ENCODE data around the gene C1orf116.

Gene C1orf116

DNA sequence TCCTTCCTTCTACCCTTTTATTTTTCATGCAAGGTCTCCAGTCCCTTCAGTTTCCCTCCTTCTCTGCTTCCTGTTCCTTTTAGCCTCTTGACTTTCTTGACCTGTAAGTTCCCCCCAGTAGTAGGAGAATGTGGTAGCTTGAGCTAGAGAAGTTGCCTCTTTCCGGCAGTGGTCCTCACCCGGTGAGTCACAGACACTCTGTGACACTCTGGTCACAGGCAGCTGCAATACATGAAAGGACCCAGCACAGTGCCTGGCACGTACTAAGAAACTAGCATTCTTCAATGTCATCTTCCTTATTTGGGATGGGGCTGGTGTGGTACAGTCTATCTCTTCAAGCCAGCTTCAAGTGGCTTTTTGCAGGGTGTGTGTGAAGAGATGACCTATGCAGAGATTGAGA lies 36.5 kb upstream of the C1orf116 start:
- Mint-ChIP-seq H3K4me3 (no peak overlapping the region), H3K27me3 (no peaks in the 10 kb centered on the region), H3K27ac (no peak overlapping the region), H3K36me3 (ENCODE audit: low read depth) (peaks cover 18% of the 10 kb centered on the region), H3K9me3 (no peaks in the 10 kb centered on the region), H3K4me1 (ENCODE audit: low read depth) (peaks cover 31% of the 10 kb centered on the region)

DNA sequence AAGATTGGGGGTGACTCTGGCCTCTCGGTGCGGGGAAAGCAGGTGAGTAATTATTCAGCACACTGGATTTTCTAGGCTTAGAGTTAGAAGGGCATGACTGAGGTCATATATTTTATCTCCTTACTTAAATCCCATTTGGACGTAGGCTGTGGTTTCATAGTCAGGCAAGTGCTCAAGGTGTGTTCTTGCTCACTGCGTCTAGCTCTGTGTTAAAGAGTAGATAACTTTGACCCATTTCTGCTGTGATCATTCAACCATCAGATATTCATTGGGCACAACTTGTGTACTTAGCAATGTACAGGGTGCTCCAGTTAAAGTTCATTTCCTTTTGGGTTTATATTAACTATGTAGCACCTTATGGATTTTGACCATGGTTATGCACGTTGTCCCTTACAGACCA lies 35.1 kb upstream of the C1orf116 start:
- Mint-ChIP-seq H3K4me1 (ENCODE audit: low read depth) (peaks cover 31% of the 10 kb centered on the region), H3K9me3 (no peaks in the 10 kb centered on the region), H3K27ac (no peak overlapping the region), H3K36me3 (ENCODE audit: low read depth) (peaks cover 24% of the 10 kb centered on the region), H3K4me3 (no peak overlapping the region), H3K27me3 (no peaks in the 10 kb centered on the region)

DNA sequence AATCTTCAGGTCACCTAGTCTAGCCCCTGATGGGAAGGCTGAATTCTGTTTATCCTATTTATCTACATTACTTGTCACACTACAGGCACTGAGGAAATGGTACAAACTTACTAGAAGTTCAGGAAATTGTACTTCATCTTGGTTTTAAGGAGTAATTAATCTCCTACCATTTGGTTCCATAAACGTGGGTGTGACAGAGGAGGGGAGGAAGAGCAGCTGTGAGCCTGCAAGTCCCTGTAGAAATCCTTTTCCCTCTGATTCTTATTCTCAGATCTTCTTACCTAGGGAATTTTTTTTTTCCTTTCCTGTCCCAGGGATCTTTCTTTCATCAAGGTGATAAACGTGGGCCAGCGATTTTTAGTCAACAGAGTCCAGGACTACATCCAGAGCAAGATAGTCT lies 34.6 kb upstream of the C1orf116 start:
- Mint-ChIP-seq H3K27ac (no peak overlapping the region), H3K4me1 (ENCODE audit: low read depth) (peaks cover 31% of the 10 kb centered on the region), H3K36me3 (ENCODE audit: low read depth) (peaks cover 28% of the 10 kb centered on the region), H3K4me3 (no peak overlapping the region), H3K27me3 (no peaks in the 10 kb centered on the region), H3K9me3 (no peaks in the 10 kb centered on the region)

DNA sequence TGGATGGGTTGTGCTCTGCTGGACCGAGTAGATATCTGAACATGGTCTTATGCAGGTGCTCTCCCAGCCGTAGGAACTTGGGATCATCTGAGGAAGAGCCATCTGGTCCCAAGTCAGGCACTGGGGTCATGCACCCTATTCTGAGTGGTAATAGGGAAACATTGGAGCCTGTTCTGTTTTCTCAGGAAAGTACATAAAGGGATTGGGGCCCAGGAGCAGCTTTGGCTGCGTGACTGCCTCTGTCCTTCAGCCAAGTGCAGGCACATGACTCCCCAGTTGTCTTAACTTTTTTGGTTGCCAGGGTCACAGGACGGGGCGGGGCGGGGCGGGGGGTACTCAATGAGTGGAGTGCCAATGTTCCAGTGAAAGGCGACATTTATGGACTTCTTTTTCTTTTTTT lies 32.0 kb upstream of the C1orf116 start:
- H3K36me3 Mint-ChIP-seq (ENCODE audit: low read depth): peaks cover 25% of the 10 kb centered on the region
- no peak overlapping the region for H3K27ac Mint-ChIP-seq
- H3K27me3 Mint-ChIP-seq: no peaks in the 10 kb centered on the region
- no peak overlapping the region for H3K4me3 Mint-ChIP-seq
- H3K9me3 Mint-ChIP-seq: no peaks in the 10 kb centered on the region
- H3K4me1 Mint-ChIP-seq (ENCODE audit: low read depth): peaks cover 8% of the 10 kb centered on the region

DNA sequence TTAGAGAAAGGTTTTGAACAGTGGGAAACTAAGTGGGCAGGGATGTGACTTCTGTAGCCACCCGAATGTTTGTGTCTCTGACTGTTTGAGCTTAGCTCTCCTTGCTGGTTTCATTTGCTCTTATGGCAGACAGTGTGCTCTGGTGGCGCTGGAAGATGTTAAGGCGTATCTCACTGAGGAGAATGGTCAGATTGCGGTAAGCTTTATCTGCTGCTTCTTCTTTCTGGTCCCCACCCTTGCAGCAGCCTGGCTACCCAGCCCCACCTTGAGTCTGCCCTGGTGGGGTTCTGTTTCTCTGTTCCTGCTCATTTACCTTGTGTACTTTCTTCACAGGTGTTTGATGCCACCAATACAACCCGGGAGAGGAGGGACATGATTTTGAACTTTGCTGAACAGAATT lies 30.5 kb upstream of the C1orf116 start:
- peaks cover 16% of the 10 kb centered on the region for H3K36me3 Mint-ChIP-seq (ENCODE audit: low read depth)
- H3K27ac Mint-ChIP-seq: no peak overlapping the region
- H3K9me3 Mint-ChIP-seq: no peaks in the 10 kb centered on the region
- H3K4me1 Mint-ChIP-seq (ENCODE audit: low read depth): no peaks in the 10 kb centered on the region
- H3K27me3 Mint-ChIP-seq: no peaks in the 10 kb centered on the region
- no peak overlapping the region for H3K4me3 Mint-ChIP-seq

DNA sequence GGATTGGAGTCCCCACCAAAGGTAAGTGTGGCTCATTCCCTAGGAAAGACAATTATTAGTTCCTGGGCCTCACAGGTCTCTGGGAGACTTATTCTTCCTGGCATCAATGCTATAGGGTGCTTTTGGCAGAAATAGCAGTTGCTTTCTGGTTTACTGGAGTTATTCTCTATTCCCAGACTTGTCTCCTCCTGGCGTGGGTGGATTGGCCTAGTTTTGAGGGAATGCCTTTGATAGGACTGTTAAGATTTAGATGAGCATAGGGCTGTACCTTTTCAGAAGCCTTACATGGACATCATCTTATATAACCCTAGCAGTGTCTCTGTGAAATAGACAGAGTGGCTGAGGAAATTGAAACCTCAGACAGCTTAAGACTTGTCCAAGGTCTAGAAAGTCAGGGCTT lies 29.5 kb upstream of the C1orf116 start:
- Mint-ChIP-seq H3K9me3 (no peaks in the 10 kb centered on the region), H3K4me1 (ENCODE audit: low read depth) (no peaks in the 10 kb centered on the region), H3K27ac (no peak overlapping the region), H3K27me3 (no peaks in the 10 kb centered on the region), H3K4me3 (no peak overlapping the region), H3K36me3 (ENCODE audit: low read depth) (peaks cover 11% of the 10 kb centered on the region)

DNA sequence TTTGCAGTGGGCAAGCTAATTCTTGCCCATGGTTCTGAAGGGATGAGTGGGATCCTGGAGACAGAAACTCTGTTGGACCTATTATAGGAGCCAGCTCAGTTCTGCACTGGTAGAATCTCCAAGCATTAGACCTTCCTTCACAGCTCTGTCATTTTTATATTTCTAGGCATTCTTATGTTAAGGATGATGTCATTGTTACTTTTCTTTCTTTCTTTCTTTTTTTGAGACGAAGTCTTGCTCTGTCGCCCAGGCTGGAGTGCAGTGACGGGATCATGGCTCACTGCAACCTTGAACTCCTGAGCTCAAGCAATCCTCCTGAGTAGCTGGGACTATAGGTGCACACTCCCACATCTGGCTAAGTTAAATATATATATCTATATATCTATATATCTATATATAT lies 28.0 kb upstream of the C1orf116 start:
- Mint-ChIP-seq H3K4me3 (no peak overlapping the region), H3K36me3 (ENCODE audit: low read depth) (peaks cover 10% of the 10 kb centered on the region), H3K27me3 (no peaks in the 10 kb centered on the region), H3K4me1 (ENCODE audit: low read depth) (no peaks in the 10 kb centered on the region), H3K27ac (no peak overlapping the region), H3K9me3 (no peaks in the 10 kb centered on the region)

DNA sequence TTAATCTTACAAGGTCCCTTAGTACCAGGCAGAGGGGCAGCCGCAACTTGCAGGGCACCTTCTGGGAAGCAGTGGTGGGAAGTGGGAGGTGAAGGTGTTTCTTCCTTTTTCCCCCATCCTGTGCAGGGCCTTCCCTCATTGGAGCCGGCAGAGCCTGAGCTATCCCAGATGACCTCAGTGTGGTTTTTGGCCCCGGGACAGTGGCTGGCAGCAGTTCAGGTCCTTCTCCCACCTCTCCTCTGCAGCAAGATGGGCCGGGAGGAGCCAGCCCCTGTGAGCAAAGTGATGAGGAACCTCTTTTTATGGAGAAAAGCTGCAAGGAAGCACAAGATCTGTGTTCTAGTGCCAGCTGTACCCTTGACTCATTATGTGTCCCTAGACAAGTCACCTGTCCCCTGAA lies 27.3 kb upstream of the C1orf116 start:
- Mint-ChIP-seq H3K27ac (no peak overlapping the region), H3K4me3 (no peak overlapping the region), H3K4me1 (ENCODE audit: low read depth) (peaks cover 1% of the 10 kb centered on the region), H3K27me3 (no peaks in the 10 kb centered on the region), H3K9me3 (no peaks in the 10 kb centered on the region), H3K36me3 (ENCODE audit: low read depth) (peaks cover 10% of the 10 kb centered on the region)

DNA sequence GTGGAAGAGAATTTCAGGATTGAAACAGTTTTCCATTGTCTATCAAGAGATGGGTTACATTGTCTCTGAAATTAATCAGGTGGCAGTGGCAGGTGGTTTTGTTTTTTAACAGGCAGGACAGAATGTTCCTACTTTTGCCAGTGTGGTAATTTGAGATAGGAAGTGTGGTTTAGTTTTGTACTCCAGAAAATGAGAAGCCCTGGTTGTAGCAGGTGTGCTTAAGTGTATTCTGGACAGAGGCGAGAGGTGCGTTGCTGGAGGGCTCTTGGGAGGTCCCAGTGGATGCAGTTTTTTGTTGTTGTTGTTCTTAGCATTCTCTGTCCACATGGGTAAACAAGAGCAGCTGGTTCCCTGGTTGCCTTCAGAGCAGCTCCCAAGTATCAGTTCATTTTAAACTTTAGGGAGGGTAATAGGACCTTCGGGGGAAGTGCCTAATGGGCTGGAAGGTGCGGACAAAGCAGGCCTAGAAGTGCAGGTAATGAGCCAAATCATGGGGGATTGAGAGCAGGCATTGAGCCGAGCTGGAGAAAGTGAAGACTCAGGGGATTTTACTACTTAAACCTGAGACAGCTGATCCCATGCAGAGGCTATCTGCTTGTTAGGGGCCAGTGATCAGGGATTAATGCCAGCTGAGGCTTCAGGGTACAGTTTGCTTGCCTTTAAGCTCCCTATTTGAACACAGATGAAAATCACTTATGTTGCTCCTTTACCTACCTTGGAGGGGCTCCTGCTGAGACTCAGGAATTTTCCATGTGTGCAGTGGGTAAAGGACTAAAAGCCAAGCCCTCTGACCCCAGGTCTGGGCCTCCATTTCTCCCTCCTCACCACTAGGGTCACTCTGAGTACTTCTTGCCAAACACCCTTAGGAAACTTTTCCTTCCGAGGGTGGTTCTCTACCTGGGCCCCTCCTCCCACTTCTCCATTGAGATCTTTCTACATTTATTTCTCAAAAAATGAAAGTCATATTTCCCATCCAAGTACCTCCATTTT lies 26.6 kb upstream of the C1orf116 start:
- no peak overlapping the region for H3K27ac Mint-ChIP-seq
- no peak overlapping the region for H3K4me3 Mint-ChIP-seq
- H3K4me1 Mint-ChIP-seq (ENCODE audit: low read depth): peaks cover 8% of the 10 kb centered on the region
- H3K9me3 Mint-ChIP-seq: no peaks in the 10 kb centered on the region
- peaks cover 10% of the 10 kb centered on the region for H3K36me3 Mint-ChIP-seq (ENCODE audit: low read depth)
- H3K27me3 Mint-ChIP-seq: no peaks in the 10 kb centered on the region

DNA sequence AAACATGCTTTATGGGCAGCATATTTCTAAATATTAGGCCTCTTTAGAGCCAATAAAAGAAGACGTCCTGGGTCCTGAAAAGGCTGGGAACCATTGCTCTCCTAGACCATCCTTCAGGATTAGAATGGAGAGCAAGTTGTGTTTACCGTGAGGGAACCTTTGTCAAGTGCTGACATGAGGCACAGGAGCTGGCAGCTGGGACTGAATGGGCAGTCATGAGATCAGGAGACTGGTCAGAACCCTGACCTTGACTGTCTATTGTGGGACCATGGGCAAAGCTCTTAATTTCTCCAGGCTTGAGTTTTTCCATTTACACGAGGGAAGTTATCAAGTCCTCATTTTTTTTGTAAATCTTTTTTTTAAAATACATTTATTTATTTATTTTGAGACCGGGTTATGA lies 25.7 kb upstream of the C1orf116 start:
- Mint-ChIP-seq H3K27me3 (no peaks in the 10 kb centered on the region), H3K27ac (no peak overlapping the region), H3K4me1 (ENCODE audit: low read depth) (peaks cover 15% of the 10 kb centered on the region), H3K4me3 (no peak overlapping the region), H3K36me3 (ENCODE audit: low read depth) (peaks cover 7% of the 10 kb centered on the region), H3K9me3 (no peaks in the 10 kb centered on the region)

DNA sequence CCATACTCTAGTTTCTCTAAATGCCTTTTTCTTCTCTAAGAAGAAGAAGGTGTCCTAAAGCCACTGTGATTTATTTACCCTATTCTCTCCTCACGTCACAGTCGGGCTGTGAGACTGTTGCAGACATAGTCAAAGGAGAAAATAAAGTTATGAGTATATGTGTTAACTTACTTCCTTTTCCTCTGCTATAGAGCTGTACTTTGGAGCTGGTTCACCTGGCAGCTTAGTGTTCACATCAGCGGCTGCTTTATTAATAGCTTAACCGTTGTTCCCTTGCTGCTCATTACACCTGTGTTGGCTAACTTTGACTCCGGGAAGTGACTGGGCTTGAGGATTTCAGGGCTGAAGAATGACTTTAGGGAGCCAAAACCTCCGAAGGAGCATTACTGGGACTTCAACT lies 24.1 kb upstream of the C1orf116 start:
- Mint-ChIP-seq H3K4me1 (ENCODE audit: low read depth) (peaks cover 31% of the 10 kb centered on the region), H3K9me3 (no peaks in the 10 kb centered on the region), H3K4me3 (no peak overlapping the region), H3K36me3 (ENCODE audit: low read depth) (no peaks in the 10 kb centered on the region), H3K27ac (no peak overlapping the region), H3K27me3 (no peaks in the 10 kb centered on the region)

DNA sequence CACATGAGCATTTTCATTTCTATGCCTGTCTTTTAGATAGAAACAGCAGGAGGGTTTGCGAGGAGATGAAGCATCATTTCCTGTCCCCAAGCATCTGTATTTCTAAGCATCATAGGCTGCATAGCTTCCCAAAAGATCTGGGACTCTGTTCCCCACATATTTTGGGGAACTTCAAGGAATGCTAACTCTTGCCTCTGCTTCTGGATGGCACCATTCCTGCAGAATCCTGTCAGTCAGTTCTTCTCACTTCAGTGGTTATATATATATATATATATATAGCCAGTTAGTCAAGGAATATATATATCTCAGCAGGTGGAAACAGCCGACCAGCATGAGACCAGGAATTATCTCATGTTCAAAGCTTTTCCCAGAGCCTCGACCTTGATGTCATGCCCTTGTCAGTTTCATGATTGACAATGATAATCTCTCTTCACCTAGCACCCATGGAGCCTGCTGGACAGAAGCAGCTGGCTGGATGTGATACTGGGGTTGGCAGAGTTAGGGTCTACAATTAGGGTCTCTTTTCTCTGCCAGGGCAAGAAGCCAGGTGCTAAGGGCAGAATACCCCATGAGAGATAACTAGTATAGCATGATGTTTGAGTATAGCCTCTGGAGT lies 22.9 kb upstream of the C1orf116 start:
- Mint-ChIP-seq H3K27ac (no peak overlapping the region), H3K4me3 (no peak overlapping the region), H3K9me3 (no peaks in the 10 kb centered on the region), H3K4me1 (ENCODE audit: low read depth) (peaks cover 39% of the 10 kb centered on the region), H3K27me3 (no peaks in the 10 kb centered on the region), H3K36me3 (ENCODE audit: low read depth) (no peaks in the 10 kb centered on the region)

DNA sequence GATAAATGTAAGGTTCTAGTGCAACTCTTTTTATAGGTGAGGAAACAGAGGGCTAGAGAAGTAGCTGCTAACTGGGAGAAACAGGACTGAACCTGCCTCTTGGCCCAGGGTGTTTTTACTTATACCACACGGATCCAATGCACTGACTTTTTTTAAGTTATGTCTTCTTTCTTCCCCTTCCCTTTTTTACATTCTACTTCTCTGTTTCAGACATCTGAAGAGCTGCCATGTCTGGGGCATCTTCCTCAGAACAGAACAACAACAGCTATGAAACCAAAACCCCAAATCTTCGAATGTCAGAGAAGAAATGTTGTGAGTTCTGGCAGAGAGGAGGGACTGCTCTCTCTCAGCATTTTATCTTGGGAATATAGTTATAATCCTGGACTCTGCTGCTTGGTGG lies 21.9 kb upstream of the C1orf116 start:
- peaks cover 44% of the 10 kb centered on the region for H3K4me1 Mint-ChIP-seq (ENCODE audit: low read depth)
- H3K27me3 Mint-ChIP-seq: no peaks in the 10 kb centered on the region
- no peak overlapping the region for H3K27ac Mint-ChIP-seq
- no peaks in the 10 kb centered on the region for H3K9me3 Mint-ChIP-seq
- H3K4me3 Mint-ChIP-seq: no peak overlapping the region
- H3K36me3 Mint-ChIP-seq (ENCODE audit: low read depth): peaks cover 3% of the 10 kb centered on the region

DNA sequence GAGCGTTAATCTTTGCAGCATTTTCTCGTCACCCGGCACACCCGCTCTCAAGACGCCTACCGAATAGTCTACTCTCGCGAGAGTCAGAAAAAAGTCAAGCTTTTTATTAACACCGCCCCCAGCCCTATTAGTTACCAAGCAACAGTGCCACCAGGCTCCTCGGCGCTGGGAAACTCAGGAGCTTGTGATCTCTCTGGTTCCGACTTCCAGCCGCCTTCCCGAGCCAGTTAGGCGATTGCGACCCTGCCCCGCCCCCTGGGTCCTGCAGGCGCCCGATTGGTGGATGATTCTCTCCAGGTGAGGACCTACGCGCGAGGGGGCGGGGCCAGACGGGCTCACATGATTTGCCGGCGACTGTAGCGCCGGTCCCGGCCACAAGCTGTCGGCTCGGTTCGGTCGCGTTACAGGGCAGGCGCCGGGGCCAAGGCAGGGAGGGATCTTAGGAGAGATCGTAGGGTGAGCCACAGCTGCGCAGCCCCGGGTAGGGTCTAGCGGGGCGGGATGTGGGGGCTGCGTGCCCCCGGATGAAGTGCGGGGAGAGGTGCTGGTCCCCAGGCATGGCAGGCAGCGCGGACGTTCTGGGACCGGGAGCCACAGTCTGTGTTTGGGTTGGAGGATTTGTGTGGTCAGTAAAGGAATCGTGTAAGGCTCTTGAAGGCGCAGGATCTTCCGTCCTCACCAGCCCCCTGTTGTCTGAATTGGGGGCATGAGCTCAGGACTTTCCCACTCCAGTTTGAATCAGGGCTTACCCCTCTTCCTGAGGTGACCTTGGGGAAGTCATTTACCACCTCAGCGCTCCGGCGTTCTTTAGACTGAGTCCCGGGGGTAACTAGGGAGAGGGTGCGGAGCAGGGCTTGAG lies 20.6 kb upstream of the C1orf116 start, which contains the start of gene PFKFB2:
TSS of gene PFKFB2 (plus strand) at position 365 of the 859 bp plus-strand sequence. CDS start 1,443 bp downstream, outside the sequence.
- H3K4me1 Mint-ChIP-seq (ENCODE audit: low read depth): peaks cover 51% of the 10 kb centered on the region
- no peaks in the 10 kb centered on the region for H3K27me3 Mint-ChIP-seq
- H3K36me3 Mint-ChIP-seq (ENCODE audit: low read depth): peaks cover 11% of the 10 kb centered on the region
- peak within 1 kb of the TSS; percentile 80 for H3K27ac Mint-ChIP-seq
- H3K9me3 Mint-ChIP-seq: no peaks in the 10 kb centered on the region
- H3K4me3 Mint-ChIP-seq: peak within 1 kb of the TSS; percentile 99
